Measurements from ENCODE around the gene C18orf32.
A peak's percentile ranks its signal among the peaks of the same experiment; 100 is the strongest.
"Not testable (repeated sequence)": the region's sequence is repeated elsewhere in the genome, so short reads cannot be mapped to it uniquely, and the experiment has no call there.

The C18orf32 gene

DNA sequence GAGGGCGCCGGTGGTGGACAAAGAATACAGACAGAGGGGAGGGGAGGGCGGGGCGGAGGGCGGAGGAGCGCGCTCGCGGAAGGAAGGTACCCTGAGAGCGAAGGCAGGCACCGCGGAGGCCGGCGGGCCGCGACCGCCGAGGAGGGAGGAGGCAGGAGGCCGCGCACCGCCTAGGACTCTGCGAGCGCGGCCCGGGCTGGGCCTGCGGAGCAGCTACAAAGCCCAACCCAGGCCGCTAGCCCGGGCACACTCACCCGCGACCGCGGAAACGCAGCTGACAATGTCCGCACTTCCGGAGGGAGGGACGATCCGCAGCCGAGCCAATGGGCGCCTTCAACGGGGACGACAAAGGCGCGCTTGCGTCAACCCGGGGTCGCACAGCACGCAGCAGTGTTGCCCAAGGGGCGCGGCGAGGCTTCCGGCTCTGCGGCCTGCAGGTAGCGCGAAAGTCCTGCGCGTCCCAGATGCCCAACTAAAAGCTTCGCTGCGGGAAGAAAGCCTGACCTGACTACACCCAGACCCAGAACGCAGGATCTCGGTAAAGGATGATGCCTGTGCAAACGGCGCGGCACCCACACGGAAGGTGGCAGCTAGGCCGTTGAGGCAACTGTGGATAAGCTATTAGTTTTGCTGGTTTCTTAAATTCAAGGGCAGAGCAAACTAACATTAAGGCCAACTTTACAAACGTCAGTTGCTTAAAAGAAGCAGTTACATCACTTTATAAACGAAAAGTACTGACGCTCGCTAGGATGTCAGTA is at the start of gene C18orf32:
TSS of gene C18orf32 (minus strand) at position 282 of the 758 bp plus-strand sequence. CDS start 3,486 bp downstream, outside the sequence.
- peak; percentile 37 to 98 (median 91) for DNase-seq

- no peak for DNase-seq
Measured at GRCh38 chr18:49534846-49535601, 48.0 kb upstream of the C18orf32 start.

DNA sequence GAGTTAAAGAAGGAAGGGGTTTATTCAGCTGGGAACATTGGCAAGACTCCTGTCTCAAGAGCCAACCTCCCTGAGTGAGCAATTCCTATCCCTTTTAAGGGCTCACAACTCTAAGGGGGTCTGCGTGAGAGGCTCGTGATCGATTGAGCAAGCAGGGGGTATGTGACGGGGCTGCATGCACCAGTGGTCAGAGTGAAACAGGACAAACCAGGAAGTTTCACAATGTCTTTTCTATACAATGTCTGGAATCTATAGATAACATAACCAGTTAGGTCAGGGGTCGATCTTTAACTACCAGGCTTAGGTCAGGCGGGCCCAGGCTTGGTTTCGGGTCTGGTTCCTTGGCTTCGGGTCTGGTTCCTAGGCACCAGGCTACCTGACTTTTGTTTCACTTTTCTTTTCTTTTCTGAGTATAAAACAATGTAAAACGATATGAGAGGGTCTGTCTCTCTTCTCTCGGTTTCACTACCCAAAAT is 44.7 kb upstream of the C18orf32 start:
- DNase-seq = peak in 1 of 56 donors; percentile 19

DNA sequence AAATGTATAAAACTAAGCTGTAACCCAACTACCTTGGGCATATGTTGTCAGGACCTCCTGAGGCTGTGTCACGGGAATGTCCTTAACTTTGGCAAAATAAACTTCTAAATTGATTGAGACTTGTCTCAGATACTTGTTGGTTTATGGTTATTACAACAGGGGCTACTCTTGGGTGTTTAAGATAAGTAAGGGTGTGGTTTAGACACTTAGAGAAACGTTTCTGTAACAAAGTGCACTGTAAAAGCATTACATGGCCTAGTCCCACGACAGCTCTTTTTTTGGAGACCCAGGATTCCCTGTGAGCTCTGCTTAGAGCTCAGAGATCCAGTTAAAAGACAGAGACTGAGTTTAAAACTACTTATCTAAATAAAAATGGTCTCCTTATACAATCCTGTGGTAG is 42.6 kb upstream of the C18orf32 start:
- DNase-seq = no peak

- DNase-seq = no peak
Measured at GRCh38 chr18:49527631-49528327, 40.7 kb upstream of the C18orf32 start.

GRCh38 chr18:49525981-49526380 is 38.9 kb upstream of the C18orf32 start:
- DNase-seq = no peak

DNA sequence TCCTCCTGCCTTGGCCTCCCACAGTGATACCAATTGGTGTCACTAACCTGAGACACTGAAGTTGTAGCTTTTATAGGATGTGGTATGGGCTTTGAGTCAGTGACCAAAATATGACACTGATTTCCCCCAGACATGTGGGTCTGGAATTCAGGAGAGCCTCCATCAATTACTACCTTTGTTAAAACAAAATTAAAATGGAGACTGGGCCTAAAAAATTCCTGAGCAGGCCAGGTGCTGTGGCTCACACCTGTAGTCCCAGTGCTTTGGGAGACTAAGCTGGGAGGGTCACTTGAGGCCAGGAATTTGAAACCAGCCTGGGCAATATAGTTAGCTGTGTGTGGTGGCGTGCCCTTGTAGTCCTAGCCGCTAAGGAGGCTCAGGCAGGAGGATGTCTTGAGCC is 37.9 kb upstream of the C18orf32 start:
- no peak for DNase-seq

GRCh38 chr18:49524349-49524748 is 37.3 kb upstream of the C18orf32 start:
- DNase-seq = no peak

- DNase-seq = not testable (repeated sequence)
Measured at GRCh38 chr18:49523580-49524093, 36.6 kb upstream of the C18orf32 start.

GRCh38 chr18:49521216-49521835 is 34.3 kb upstream of the C18orf32 start:
- DNase-seq = no peak

GRCh38 chr18:49520661-49521145 is 33.7 kb upstream of the C18orf32 start:
- DNase-seq = no peak

DNA sequence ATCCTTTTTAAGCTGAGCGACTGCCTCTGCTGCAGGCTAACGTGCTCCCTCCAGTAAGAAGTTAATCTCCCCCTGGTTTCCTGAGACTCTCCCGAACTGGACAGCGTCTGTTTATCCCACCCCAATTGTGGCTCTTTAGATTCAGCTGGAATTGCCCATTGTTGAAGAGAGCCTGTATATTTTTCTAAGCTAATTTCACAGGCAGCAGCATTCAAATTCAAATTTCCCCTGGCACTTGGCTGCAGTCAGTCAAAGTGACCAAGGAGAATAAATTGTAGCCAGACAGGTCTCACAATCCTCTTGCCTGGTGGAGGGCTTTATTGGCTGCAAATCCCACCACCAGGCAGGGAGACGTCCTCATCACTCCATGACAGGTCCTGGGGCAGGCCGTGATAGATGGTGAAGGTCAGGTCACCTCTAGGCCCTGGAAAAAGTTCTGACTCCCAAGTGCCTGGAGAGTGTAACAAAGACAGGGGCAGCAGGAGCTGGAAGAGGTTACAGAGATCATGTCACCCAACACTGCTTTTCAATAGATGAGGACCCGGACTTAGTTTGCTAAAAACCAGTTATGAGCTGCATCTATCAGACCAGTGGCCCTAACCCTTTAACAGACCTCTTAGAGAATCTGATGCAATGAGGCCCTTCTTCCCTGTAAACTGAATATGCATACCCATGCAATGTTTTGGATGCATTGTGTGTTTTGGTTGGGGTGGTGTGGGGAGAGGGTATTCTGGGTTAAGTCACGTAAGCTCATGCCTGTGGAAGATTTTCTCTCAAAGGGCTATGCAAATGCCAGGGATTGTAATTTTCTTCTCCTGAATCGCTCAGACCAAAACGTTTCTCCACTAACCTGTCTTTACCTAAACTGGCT is 32.3 kb upstream of the C18orf32 start:
- DNase-seq = no peak

GRCh38 chr18:49517483-49517882 is 30.4 kb upstream of the C18orf32 start:
- DNase-seq = no peak

- DNase-seq = no peak
Measured at GRCh38 chr18:49515516-49515915, 28.5 kb upstream of the C18orf32 start.

DNA sequence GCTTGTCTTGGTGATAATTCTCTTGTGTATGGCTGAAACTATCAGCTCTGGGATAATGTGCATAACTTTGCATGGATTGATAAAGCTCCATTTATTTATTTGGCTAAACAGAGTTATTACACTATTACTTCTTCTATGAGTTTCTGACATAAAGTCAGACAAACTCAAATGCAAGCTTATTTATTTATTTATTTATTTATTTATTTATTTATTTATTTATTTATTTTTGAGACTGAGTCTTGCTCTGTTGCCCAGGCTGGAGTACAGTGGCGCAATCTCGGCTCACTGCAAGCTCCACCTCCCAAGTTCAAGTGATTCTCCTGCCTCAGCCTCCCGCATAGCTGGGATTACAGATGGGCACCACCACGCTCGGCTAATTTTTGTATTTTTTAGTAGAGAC is 28.0 kb upstream of the C18orf32 start:
- DNase-seq = not testable (repeated sequence)

DNA sequence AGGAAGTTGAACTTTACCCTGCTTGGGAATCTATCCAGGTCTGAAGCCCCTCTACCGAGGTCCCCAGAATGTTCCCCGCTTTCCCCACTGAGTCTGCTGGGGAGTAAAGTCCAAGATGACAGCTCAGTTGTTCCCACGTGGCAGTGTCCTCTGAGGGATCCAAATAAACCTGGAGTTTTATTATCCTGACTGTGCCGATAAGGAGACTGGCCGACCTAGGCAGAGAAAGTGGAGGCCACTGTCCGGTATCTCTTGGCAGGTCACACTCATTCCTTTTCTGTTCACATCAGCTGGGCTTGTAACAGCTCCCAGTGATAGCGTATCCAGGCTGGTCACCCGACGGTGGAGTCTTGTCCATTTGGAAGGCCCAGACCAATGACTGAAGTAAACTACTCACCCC is 27.5 kb upstream of the C18orf32 start:
- DNase-seq = no peak

- not testable (repeated sequence) for DNase-seq
Measured at GRCh38 chr18:49512876-49513275, 25.8 kb upstream of the C18orf32 start.

GRCh38 chr18:49510393-49511115 is 23.5 kb upstream of the C18orf32 start:
- DNase-seq = peak in 29 of 56 donors; percentile 3 to 58 (median 13)

DNA sequence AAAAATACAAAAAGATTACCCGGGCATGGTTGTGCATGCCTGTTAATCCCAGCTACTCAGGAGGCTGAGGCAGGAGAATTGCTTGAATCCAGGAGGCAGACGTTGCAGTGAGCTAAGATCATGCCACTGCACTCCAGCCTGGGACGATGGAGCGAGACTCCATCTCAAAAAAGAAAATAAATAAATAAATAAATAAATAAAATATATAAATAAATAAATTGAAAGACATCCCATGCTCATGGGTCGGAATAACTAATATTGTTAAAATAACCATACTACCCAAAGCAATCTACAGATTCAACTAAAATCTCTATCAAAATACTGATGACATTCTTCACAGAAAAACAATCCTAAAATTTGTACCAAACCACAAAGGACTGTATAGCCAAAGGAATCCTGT is 19.4 kb upstream of the C18orf32 start:
- not testable (repeated sequence) for DNase-seq
